CD4-positive, alpha-beta T cell treated with Interleukin-15 for 1 hour (primary cell): ENCODE results near the gene LYAR.
A peak's percentile ranks its signal among the peaks of the same experiment; 100 is the strongest.
"Not testable (repeated sequence)": the region's sequence is repeated elsewhere in the genome, so short reads cannot be mapped to it uniquely, and the experiment has no call there.

Experiments used
- DNase-seq: peaks from one replicate; pipeline ENCODE4 v3.0.0-alpha.2; 2020

LYAR gene

DNA sequence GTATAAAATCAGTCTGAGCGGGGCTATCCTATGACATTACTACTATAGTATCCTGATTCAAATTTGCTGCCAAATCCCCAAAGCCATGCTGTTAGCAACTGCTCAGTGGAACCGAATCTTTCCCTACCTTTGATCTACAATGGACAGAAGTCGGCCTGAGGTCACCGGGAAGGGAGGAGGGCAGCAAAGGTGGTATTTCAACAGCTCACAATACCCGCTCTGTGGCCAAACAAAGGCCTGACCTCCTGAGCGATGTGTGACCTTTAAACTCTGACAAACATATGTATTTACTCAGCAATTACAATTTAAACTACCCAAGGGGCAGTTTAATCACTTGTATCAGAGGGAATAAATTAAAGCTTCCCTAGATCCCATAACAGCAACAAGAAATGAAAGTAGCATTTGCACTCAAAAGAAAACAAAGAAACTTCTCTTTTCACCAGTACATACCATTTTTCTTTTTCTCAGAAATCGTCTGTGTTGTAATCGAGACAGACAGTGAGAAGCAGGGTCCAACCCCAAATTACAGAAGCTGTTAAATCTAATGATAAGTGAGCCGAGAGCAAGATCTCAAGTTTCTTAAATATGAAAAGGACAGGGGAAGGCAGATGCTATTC lies 30.4 kb downstream of the LYAR start:
- no peak for DNase-seq

- DNase-seq = not testable (repeated sequence)
These were observed 32.2 kb downstream of the LYAR start for GRCh38 chr4:4257705-4258104.

DNA sequence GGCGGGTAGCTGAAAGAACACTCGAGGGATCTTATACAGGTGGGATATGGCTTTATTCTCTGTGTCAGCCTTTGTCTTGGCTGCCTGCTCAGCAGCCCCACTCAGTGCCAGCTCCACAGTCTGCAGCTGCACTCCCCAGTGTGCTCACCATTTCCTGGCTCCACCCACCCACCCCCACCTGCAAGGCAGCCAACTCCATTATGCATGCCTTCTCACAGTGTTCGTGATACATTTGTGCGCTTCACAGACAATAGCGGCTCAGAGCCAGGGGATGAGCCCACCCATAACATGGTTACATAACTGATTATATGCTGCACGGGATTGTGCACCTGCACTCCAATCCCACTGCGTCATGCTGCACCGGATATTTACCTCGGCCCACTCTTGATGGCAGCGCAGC lies 33.2 kb downstream of the LYAR start:
- no peak for DNase-seq

DNA sequence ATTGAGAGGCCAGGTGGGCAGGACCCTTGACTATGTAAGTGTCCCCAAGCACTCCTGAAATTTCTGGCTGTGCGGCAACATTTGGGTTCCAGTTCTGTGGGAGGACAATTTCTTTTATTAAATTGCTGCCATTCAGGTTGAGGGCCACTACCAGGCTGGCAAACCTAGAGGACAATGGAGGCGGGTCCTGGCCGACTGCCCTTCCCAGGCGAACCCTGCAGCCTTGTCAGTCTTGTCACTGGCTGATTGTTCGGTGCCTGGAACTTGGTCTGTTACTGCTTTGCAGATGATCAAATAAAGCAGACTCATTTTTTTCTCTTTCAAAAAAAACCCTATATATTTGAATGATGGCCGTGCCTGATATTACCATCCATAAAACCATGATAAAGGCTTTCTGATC lies 35.3 kb downstream of the LYAR start:
- DNase-seq = no peak

- no peak for DNase-seq
These were observed 35.8 kb downstream of the LYAR start for GRCh38 chr4:4254199-4254598.

DNA sequence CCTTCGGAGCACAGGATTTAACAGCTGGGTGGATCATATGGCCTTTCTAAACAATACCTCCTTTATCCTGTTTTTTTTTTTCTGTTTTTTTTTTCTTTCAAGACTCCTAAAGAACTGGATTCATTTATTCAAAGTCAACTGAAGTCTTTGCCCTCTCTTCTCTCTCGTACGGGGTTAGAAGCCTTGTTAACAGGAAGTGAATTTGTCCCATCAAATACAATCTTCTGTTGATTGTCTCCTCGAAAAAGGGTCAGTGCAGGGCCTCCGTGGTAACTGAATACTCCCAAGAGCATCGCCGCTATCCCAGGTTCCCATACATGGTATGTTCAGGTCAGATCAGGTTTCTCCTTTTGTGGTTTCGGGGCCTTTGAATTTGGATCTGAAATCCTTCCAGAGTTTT lies 40.1 kb downstream of the LYAR start:
- DNase-seq = no peak

GRCh38 chr4:4249342-4249741 lies 40.6 kb downstream of the LYAR start:
- not testable (repeated sequence) for DNase-seq

- DNase-seq = no peak
These were observed 41.1 kb downstream of the LYAR start for GRCh38 chr4:4248885-4249203.

DNA sequence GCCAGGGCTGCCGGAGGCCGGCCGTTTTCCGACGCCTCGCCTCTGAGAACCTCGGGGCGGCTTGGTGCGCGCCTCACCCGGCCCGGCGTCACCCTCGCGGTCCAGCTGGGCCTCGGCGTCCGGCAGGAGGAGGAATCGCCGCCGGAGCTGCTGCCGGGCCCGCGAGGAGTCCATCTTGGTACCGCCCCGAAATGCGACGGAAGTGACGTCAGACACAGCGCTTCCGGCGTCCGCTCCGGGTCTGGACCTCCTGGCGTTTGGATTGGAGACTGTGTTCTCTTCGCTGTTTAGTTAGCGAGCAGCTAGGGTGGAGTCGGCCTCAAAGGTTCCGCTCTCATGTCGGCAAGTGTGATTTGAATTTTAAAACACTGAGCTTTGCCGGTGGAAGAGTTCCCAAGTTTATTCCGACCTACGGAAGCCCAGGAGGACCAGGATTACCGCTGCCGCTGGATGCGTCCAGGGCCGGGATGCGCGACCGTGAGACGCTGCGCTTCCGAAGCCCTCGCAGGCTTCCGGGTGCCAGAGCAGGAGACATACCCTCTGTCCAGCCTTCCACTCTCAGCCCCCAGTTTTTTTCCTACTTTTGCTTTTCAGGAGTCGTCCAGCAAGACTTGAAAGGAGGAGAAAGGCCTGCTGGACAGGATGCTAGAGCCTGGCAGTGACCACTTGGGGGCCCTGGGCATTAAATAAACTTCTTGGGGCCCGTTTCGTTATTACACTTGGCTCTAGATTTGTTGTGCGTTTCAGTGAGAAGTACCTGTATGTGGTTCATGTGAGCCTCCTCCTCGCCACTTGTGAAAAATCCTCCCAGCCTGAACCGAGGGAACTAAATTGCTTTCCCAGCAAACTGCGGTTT lies 41.7 kb downstream of the LYAR start, which contains the start of gene TMEM128:
TSS of gene TMEM128 (minus strand) at position 195 of the 856 bp plus-strand sequence. CDS start at position 174, 21 bp downstream.
- DNase-seq = peak; percentile 92

GRCh38 chr4:4247696-4248028 lies 42.3 kb downstream of the LYAR start:
- DNase-seq = no peak

GRCh38 chr4:4245172-4245571 lies 44.8 kb downstream of the LYAR start:
- no peak for DNase-seq

DNA sequence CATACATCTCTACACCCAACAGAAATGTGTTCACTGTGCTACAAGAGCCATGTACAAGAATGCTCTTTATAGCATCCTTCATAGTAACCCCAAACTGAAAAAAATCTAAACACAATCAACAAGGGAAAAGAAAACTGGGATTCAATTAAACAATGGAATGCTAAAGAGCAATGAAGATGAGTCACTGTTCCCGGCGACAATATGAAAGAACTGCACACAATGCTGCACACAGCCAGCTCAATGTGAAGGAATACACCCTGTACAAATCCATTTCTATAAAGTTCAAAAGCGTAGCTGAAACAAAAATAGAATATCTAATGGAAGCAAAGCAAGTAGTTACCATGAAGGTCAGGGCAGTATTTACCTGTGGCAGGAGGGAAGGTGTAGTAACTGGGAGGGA lies 50.4 kb downstream of the LYAR start:
- not testable (repeated sequence) for DNase-seq

DNA sequence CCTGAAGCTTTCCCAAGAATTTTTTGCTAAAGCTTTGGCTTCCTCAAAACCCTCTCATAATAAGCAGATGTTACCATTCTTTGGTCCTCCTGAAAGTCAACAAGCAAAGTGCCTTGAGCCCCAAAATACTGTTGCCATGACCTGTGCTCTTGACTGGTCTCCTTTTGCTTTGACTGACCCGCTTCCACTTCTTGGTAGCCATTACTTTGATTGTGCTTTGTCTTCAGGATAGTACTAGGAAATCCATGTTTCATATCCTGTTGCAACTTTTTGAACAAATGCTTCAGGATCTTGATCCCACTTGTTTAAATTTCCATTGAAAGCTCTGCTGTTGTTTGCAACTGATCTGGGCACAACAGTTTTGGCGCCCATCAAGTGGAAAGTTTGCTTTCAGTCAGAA lies 56.3 kb downstream of the LYAR start:
- DNase-seq = no peak

GRCh38 chr4:4228356-4228668 lies 61.6 kb downstream of the LYAR start:
- DNase-seq = no peak

GRCh38 chr4:4227510-4228355 lies 62.2 kb downstream of the LYAR start:
- no peak for DNase-seq

DNA sequence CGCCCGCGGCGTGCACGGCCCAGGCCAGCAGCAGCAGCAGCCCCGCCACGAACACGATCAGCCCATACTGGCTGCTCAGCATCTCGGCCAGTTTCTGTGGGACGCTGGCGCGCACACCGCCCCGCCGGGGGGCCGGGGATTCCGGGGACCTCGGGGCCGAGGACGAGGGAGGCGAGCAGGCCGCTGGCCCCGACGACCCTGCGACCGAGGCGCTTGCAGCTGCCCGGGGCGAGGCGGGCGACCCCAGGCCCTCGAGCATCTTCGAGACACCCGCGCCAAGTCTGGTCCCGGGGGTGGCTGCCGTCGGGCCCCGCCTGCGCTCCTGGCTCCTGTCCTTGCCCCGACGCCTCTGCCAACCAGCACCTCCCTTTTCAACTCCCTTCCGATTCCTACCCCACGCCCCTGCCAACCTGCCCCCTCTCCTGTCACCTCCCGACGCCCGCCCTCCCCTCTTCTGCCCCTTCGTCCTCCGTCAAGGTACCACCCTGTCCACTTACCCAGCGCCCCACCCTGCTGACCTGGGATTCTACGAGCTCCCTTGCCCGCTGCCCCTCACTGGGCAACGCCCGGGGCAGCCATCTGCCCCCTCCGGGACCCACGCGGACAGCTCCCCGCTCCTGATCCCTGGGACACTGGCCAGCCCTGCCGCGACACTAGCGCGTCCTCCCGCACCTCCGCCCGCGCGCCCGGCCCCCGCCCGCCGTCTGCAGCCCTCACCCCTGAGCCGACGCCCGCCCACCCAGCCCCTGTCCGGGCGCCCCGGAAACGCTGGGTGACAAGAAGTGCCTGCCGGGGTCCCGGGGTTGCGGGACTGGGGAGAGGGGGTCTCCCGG lies 63.1 kb downstream of the LYAR start, which contains the start of gene OTOP1:
TSS of gene OTOP1 (minus strand) at position 324 of the 833 bp plus-strand sequence. CDS start at position 259, 65 bp downstream.
- DNase-seq = no peak

DNA sequence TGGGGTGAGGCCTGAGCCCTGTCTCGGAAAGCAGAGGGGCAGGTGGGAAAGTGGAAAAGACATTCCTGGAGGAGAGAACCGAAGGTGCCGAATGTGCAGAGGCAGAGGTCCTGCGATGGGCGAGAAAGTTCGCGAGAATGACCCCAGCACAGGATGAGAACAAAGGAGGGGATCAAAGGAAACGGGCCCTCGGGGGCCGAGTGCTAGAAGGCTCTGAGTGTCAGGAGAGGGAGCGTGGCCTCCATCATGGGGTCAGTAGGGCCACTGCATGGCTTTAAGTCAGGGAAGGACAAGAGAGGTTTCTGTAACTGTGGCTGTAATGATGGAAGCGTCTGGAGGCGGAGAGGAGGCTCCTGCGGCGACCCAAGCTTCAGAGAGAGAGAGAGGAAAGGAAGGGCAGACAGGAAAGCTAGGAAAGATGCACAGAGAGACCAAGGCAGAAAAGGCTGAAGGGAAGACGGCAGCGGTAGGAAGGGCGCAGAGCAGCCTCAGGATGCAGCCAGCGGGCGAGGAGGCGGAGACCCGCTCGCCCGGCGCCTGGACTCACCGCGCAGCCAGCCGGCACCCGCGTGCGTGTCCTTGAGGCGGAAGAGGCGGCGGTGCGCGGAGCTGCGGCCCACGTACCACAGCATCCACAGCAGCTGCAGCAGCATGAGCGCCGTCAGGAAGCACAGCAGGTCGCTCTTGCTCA lies 63.9 kb downstream of the LYAR start:
- no peak for DNase-seq
